ENCODE data around the gene TPRG1L. TPM values are rescaled to one million over a fixed set of nuclear protein-coding genes. Genes with fewer than 3 reads are reported as not detected.

TPRG1L gene
- total RNA-seq, 4 donors from 2014 or later: 42.6 to 60.3 (median 52.5) TPM

GRCh38 chr1:3640121-3640837, 15.5 kb downstream of the TPRG1L start:
- TF ChIP-seq CTCF (IDR thresholded peaks at IDR 0.05; ENCODE audit: low read depth): no peak

- no peak for TF ChIP-seq CTCF (IDR thresholded peaks at IDR 0.05; ENCODE audit: low read depth)
Measured at GRCh38 chr1:3641046-3641760, 16.4 kb downstream of the TPRG1L start.

GRCh38 chr1:3641816-3642215, 17.0 kb downstream of the TPRG1L start:
- TF ChIP-seq CTCF (IDR thresholded peaks at IDR 0.05; ENCODE audit: low read depth): no peak

- TF ChIP-seq CTCF (IDR thresholded peaks at IDR 0.05; ENCODE audit: low read depth): no peak
Measured at GRCh38 chr1:3642919-3643675, 18.3 kb downstream of the TPRG1L start.

- no peak for TF ChIP-seq CTCF (IDR thresholded peaks at IDR 0.05; ENCODE audit: low read depth)
Measured at GRCh38 chr1:3644273-3644672, 19.5 kb downstream of the TPRG1L start.

GRCh38 chr1:3645247-3645646, 20.4 kb downstream of the TPRG1L start:
- TF ChIP-seq CTCF (IDR thresholded peaks at IDR 0.05; ENCODE audit: low read depth): no peak

All from subcutaneous adipose tissue (tissue), 4 donors.